Sciatic nerve (tissue), 2 donors: ENCODE data around the gene PRDM10. TPM values are rescaled to one million over a fixed set of nuclear protein-coding genes. Genes with fewer than 3 reads are reported as not detected.
A peak's percentile ranks its signal among the peaks of the same experiment; 100 is the strongest.
"Not testable (repeated sequence)": the region's sequence is repeated elsewhere in the genome, so short reads cannot be mapped to it uniquely, and the experiment has no call there.

ENCODE experiments used
- ATAC-seq: fragments of 200-7000 bp; cut with Tn5 transposase; one replicate; pipeline ENCODE4 v1.9.1; 2020; ENCODE audit warnings: mild to moderate bottlenecking, moderate library complexity
- DNase-seq: peaks from one replicate; pipeline ENCODE4 v3.0.0-alpha.2; 2020; ENCODE audit warnings: low spot score
- intact Hi-C: fragments of 100-400 bp; cut with DNase I; formaldehyde crosslinking; loops from one replicate; pipeline ENCODE4 v1.14.2; 2022
- total RNA-seq: library from RNA; stranded (reverse); fragmentation: NEBNext Ultra II Directional; extraction: Animal tissue kit (Norgen Biotek cat#: 25700); gene quantifications from one replicate; pipeline ENCODE4 v1.2.1, GENCODE V29; 2021
- donor health status: DM: no; HTN: no; CAD: no.
- donor health status: DM: no; HTN: no; CAD: no.

Gene PRDM10
- total RNA-seq, 1 donor from 2014 or later: 12.3 TPM

GRCh38 chr11:129880311-129880710 is 122.3 kb downstream of the PRDM10 start:
- DNase-seq: no peak
- intact Hi-C loops: no loop called here
- ATAC-seq: no peak

GRCh38 chr11:129871914-129872313 is 130.7 kb downstream of the PRDM10 start:
- ATAC-seq (no peak), DNase-seq (no peak)
- intact Hi-C loops: no loop called here

- DNase-seq, ATAC-seq, intact Hi-C loops: not testable (repeated sequence)
These were observed 134.0 kb downstream of the PRDM10 start for GRCh38 chr11:129868626-129869025.

- no peak for ATAC-seq
- intact Hi-C loops: no loop called here
- no peak for DNase-seq
These were observed 136.3 kb downstream of the PRDM10 start for GRCh38 chr11:129866311-129866710.

- no peak for DNase-seq
- intact Hi-C loops: no loop called here
- no peak for ATAC-seq
These were observed 136.9 kb downstream of the PRDM10 start for GRCh38 chr11:129865701-129866100.

GRCh38 chr11:129864811-129865210 is 137.8 kb downstream of the PRDM10 start:
- DNase-seq: no peak
- intact Hi-C loops: no loop called here
- no peak for ATAC-seq

GRCh38 chr11:129861702-129862522 is 140.7 kb downstream of the PRDM10 start:
- peak; percentile 65 for DNase-seq

GRCh38 chr11:129856036-129856435 is 146.6 kb downstream of the PRDM10 start:
- DNase-seq (no peak), ATAC-seq (no peak)
- intact Hi-C loops: no loop called here

More at GRCh38 chr11:129861702-129862522, 140.7 kb downstream of the PRDM10 start:
- intact Hi-C loops: no loop called here
- peak; percentile 80 for ATAC-seq

GRCh38 chr11:129855086-129855485 is 147.5 kb downstream of the PRDM10 start:
- ATAC-seq: peak; percentile 26
- intact Hi-C loops: no loop called here
- no peak for DNase-seq

- intact Hi-C loops: no loop called here
- ATAC-seq (no peak), DNase-seq (no peak)
These were observed 148.3 kb downstream of the PRDM10 start for GRCh38 chr11:129854232-129854805.

- DNase-seq: no peak
- ATAC-seq: no peak
- intact Hi-C loops: no loop called here
These were observed 149.0 kb downstream of the PRDM10 start for GRCh38 chr11:129853518-129854231.

GRCh38 chr11:129852125-129852740 is 150.4 kb downstream of the PRDM10 start:
- intact Hi-C loops: no loop called here
- DNase-seq (no peak), ATAC-seq (no peak)

Other genes with a start within 250 kb of the PRDM10 start
- gene TMEM45B, start 187.0 kb downstream of the PRDM10 start, total RNA-seq: 0.53 TPM
- gene NFRKB, start 107.3 kb downstream of the PRDM10 start, total RNA-seq: 27.4 TPM
- 222 TPM for gene APLP2, start 67.1 kb upstream of the PRDM10 start, total RNA-seq
- gene ST14, start 156.9 kb upstream of the PRDM10 start, total RNA-seq: 2.8 TPM